ENCODE data around the gene SGSM1.
A peak's percentile ranks its signal among the peaks of the same experiment; 100 is the strongest.
"Not testable (repeated sequence)": the region's sequence is repeated elsewhere in the genome, so short reads cannot be mapped to it uniquely, and the experiment has no call there.

SGSM1 gene

DNA sequence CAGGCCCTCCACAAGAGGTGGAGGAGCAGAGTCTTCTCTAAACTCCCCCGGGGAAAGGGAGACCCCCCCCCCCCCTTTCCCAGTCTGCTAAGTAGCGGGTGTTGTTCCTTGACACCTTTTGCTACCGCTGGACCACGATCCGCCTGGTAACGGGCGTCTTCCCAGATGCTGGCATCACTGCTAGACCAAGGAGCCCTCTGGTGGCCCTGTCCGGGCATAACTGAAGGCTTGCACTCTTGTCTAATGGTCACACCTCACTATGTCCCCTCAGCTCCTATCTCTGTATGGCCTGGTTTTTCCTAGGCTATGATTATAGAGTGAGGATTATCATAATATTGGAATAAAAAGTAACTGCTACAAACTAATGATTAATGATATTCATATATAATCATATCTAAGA, 31.5 kb downstream of the SGSM1 start:
- DNase-seq: not testable (repeated sequence)

- no peak for DNase-seq
These were observed 35.2 kb downstream of the SGSM1 start for GRCh38 chr22:24841261-24841660.

DNA sequence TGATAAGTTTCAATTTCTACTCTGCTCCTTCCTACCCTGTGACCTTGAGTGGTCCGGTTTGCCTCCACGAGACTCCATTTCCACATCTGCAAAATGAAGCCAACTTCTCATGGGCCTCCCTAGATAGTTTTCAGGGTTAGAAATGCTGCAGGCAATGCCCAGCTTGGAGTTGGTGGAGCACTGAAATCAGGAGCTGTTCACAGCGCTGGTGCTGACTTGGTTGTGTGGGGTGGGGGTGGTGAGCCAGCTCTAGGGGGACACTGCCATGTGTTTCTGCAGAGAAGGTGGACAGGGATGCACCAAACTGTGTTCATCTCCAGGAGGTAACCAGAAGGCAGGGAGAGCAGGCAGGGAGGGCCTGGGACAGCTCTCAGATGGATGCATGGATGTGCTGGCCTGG, 37.0 kb downstream of the SGSM1 start:
- no peak for DNase-seq

DNA sequence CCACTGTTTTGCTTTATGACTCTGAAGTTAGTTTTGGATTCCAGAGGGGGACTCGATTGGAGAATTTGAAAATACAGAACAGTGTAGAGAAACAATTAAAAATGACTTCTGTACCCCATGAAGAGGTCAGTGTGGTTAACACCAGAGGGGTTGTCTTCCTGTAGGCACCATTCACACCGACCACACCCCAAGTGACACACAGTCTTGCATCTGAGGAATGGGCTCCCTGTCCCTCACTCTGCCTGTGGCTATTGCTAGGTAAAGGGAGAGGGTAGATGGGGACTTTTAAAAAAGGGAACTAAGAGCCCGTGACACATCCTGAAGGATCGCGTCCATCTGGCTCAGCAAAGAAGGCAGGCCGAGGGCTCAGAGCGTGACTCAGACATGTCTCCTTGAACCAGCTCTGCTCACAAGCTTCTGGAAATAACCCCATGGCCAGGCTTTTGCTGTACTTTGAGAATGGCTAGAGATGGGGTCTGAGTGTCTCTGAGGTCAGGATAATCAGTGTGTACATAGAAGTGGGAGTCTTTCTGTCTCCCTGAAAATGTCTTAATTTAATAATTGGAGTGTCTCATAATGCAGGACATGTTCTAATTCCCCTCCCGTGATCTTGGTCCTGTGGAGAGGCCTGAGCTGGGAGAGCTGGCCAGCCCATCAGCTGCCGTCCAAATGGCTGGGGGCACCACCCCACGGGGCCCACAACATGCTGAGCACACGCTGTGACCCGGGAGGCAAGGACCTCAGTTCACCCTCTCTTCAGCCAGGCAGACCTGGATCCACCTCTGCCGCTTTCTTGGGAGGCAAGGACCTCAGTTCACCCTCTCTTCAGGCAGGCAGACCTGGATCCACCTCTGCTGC, 39.3 kb downstream of the SGSM1 start:
- DNase-seq: no peak

- no peak for DNase-seq
These were observed 41.5 kb downstream of the SGSM1 start for GRCh38 chr22:24847490-24847889.

DNA sequence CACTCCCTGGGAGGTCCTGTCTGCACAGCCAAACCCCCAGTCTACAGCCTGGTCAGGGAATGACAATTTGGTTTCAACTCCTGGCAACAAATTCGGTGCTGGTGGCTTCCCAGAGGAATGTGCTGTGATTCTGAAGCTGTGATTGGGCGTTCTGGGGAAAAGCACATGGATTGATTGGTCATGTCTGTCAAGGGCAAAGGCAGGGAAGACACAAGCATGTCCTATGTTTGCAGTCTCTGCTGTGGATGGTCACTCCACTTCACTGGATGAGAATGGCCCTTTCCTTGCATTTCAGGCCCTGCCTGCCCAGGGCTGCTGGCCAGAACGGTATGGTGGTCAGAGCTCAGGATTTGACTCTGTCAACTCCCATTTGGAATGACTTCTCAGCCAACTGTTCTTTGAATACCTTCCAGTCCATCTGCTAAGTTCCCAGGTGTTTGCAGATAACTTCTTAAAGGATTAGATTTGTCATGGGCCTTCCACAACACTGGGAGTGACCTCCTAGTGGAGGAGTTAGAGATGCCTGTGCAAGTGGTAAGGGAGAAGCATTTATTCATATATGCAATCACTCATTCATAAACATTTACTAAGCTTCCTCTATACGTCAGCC, 42.7 kb downstream of the SGSM1 start:
- DNase-seq: no peak

- DNase-seq: no peak
These were observed 49.8 kb downstream of the SGSM1 start for GRCh38 chr22:24855794-24856193.

DNA sequence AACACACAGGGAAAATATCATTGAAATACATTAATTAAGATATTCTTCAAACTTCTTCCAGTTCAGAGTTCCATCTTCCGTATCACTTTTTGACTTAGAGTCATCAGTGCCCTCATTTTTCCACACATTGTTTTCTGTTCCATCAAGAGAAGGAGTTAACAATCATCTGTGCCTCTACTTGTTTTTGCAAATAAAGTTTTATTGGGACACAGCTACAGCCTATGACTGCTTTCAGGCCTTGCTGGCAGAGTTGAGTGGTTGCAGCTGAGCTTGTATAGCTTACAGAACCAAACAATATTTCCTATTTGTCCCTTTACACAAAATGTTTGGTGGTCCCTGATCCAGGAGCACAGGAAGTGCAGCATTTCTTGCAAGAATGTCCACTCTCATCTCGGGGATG, 51.6 kb downstream of the SGSM1 start:
- DNase-seq: no peak

DNA sequence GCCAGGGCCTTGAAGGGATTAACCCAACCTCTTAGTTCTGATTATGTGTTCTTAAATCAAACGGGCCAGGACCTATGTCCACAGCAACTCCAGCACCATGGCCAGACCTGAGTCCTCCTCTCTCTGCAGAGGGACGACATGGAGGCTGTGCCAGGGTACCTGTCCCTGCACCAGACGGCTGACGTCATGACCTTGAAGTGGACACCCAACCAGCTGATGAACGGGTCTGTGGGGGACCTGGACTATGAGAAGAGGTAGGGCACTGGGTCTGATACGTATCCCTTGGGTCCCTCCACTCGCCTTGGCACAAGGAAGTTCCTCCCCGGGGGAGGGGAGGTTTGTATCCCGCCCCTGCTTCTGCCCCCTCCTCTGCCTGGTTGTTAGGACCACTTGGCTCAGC, 53.6 kb downstream of the SGSM1 start:
- DNase-seq: no peak

DNA sequence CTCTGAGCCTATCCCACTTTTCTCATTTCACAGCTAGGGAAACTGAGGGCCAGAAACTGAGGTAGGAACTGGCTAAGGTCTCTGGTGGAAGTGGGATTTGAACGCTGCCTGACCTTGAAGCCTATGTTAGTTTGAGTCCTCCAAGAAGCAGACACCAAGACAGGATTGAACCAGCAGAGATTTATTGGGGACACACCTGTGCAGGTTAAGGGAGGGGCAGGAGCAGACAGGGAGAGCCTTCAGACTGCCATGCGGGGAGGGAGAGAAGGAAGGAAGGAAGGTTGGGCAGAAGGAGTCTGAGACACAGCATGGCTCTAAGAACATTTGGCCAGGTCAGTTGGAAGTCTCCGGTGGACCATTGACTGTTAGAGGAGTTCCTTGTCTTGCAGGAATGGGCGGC, 59.5 kb downstream of the SGSM1 start:
- no peak for DNase-seq

DNA sequence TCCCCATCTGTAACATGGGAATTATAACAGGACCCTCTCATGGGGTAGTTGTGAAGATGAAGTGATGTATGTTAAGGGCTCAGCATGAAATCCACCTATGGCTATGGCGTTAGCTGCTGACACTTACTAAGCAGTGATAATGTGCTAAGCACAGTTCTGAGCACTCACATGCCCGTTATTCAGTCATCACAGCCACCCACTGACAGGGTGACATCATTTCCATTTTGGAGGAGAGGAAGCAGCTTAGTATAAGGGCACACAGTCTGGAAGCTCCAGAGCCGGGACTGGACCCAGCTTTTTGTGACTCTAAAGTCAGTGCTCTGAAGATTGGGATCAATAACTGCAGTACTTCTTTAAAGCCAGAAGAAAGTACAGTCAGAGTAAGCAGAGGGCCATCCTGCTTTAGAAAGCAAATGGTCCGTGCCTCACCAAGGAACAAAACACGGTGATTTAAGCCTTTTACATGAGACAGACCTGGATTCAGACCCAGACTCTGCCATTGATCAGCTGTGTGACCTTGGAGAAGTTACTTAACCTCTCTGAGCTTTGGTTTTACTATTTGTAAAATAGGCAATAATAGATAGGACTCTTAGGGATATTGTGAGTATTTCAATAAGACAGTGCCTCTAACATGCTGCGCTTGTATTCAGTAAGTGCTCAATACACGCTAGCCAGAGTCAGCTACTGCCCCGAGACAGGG, 61.5 kb downstream of the SGSM1 start:
- DNase-seq: no peak

GRCh38 chr22:24868979-24869378, 63.0 kb downstream of the SGSM1 start:
- no peak for DNase-seq

DNA sequence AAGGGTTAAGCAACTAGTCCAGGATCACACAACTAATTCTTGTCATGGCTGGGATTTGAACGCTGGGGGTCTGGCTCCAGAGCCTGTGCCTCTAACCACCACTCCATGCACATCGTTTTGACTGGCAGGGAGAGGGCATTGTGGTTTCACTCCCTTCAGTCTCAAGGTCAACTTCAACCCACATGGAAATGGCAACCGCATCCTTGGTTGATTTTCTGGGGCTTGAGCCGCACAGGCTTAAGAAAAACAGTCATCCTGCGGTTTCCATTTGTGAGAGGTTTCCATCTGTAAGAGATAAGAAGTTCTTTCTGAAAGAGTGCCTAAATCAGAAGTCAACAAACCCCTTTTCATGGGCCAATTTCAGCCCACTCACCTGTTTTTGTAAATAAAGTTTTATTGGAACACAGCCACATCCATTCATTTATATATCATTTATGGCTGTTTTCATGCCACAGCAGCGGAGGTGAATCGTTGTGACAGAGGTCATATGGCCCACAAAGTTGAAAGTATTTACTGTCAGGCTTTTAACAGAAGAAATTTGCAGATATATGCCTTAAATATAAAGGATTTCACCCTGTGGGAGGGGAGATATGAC, 65.7 kb downstream of the SGSM1 start:
- DNase-seq: no peak

DNA sequence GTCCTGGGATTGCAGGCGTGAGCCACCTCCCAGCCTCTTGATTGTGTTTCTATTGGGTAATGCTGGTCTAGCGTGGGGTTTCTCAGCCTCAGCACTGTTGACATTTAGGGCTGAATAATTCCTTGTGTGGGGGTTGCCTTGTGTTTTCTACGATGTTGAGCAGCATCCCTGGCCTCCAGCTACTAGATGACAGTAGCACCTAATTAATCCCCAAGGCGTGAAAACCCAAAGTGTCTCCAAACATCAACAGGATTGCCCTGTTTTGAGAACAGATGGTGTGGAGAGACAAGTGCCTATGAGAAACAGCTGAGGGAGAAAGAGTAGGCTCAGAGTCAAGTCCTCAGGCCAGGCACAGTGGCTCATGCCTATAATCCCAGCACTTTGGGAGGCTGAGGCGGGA, 67.2 kb downstream of the SGSM1 start:
- no peak for DNase-seq

- peak in 1 of 2 experiments; percentile 27 for DNase-seq
These were observed 70.0 kb downstream of the SGSM1 start for GRCh38 chr22:24875862-24876506.

GRCh38 chr22:24876700-24877099, 70.7 kb downstream of the SGSM1 start:
- no peak for DNase-seq

DNA sequence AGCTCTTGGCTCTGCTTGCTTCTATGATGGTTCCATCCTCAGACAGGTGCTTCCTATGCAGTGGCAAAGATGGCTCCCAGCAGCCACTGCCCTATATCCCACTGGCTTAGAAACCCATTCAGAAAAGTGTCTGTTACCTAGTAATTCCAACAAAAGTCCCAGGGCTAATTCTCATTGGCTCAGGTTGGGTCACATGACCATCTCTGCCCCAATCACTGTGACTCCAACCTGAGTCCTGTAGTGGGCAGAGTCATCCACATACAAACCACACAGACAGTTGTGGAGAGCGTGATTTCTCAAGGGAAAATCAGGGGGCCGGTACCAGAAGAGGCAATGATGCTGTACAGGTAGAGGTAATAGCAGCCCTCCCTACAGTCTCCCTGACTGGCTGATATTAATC, 73.0 kb downstream of the SGSM1 start:
- DNase-seq: no peak

DNA sequence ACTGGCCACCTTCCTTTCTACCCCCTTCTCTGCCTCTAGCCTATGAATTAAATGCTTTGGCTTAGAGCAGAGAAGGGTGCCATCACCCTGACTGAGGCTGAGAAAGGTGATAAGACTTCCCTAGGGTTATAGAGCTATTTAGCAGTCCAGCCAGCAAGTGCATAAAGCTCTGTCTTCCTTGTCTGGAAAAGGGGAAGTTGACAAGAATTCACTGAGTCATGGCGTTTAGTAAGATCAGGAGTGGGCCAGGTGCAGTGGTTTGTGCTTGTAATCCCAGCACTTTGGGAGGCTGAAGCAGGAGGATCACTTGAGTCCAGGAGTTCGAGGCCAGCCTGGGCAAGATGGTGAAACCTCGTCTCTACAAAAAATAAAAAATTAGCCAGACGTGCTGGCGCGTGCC, 77.4 kb downstream of the SGSM1 start:
- DNase-seq: no peak

- DNase-seq: no peak
These were observed 81.2 kb downstream of the SGSM1 start for GRCh38 chr22:24887260-24887659.

GRCh38 chr22:24893341-24894070, 87.5 kb downstream of the SGSM1 start:
- no peak for DNase-seq

- no peak for DNase-seq
These were observed 88.4 kb downstream of the SGSM1 start for GRCh38 chr22:24894220-24894975.

- DNase-seq: no peak
These were observed 89.0 kb downstream of the SGSM1 start for GRCh38 chr22:24894998-24895397.

Data from activated T-cell treated with anti-CD3 and anti-CD28 coated beads, Interleukin-2, amount 50 U/mL, for 48 hours (primary cell).